Nephron progenitor cell (in vitro differentiated cells): Measurements from ENCODE around the gene SELENON.

Experiments used
- DNase-seq: peaks from one replicate; pipeline ENCODE4 v3.0.0; 2021
- H3K27ac Mint-ChIP-seq: 2 replicates; pipeline ENCODE4 v1.8.0; 2021; ENCODE audit warnings: mild to moderate bottlenecking, moderate library complexity, mixed read lengths
- H3K27me3 Mint-ChIP-seq: 2 replicates; pipeline ENCODE4 v1.8.0; 2021; ENCODE audit warnings: mild to moderate bottlenecking, low read depth, mixed read lengths; ENCODE audit not compliant: poor library complexity
- H3K36me3 Mint-ChIP-seq: 2 replicates; pipeline ENCODE4 v1.8.0; 2021; ENCODE audit warnings: low read depth, mixed read lengths
- H3K4me1 Mint-ChIP-seq: 2 replicates; pipeline ENCODE4 v1.8.0; 2021; ENCODE audit warnings: mixed read lengths
- H3K4me3 Mint-ChIP-seq: 2 replicates; pipeline ENCODE4 v1.8.0; 2021; ENCODE audit warnings: mild to moderate bottlenecking, moderate library complexity, mixed read lengths
- H3K9me3 Mint-ChIP-seq: 2 replicates; pipeline ENCODE4 v1.8.0; 2021; ENCODE audit warnings: mild to moderate bottlenecking, moderate library complexity, mixed read lengths
- TF ChIP-seq, protein P1 (sequence below): fragments of 200-600 bp; sonication (generic); IDR thresholded peaks from 2 replicates; pipeline ENCODE4 v1.5.0; 2021; ENCODE audit warnings: antibody characterized with exemption

SELENON gene

GRCh38 chr1:25816112-25816718 lies 16.2 kb downstream of the SELENON start:
- no peak overlapping the region for H3K27ac Mint-ChIP-seq
- H3K36me3 Mint-ChIP-seq: no peaks in the 10 kb centered on the region
- no peaks in the 10 kb centered on the region for H3K27me3 Mint-ChIP-seq
- DNase-seq: no peak
- TF ChIP-seq, protein P1, sequence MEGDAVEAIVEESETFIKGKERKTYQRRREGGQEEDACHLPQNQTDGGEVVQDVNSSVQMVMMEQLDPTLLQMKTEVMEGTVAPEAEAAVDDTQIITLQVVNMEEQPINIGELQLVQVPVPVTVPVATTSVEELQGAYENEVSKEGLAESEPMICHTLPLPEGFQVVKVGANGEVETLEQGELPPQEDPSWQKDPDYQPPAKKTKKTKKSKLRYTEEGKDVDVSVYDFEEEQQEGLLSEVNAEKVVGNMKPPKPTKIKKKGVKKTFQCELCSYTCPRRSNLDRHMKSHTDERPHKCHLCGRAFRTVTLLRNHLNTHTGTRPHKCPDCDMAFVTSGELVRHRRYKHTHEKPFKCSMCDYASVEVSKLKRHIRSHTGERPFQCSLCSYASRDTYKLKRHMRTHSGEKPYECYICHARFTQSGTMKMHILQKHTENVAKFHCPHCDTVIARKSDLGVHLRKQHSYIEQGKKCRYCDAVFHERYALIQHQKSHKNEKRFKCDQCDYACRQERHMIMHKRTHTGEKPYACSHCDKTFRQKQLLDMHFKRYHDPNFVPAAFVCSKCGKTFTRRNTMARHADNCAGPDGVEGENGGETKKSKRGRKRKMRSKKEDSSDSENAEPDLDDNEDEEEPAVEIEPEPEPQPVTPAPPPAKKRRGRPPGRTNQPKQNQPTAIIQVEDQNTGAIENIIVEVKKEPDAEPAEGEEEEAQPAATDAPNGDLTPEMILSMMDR: no peak
- H3K4me1 Mint-ChIP-seq: peaks cover 30% of the 10 kb centered on the region
- H3K9me3 Mint-ChIP-seq: no peaks in the 10 kb centered on the region
- no peak overlapping the region for H3K4me3 Mint-ChIP-seq

- Mint-ChIP-seq H3K4me1 (peaks cover 42% of the 10 kb centered on the region), H3K9me3 (no peaks in the 10 kb centered on the region), H3K27me3 (peaks cover under 1% of the 10 kb centered on the region), H3K36me3 (no peaks in the 10 kb centered on the region), H3K4me3 (peak overlapping the region; percentile 99), H3K27ac (peak overlapping the region; percentile 60)
- TF ChIP-seq, protein P1: no peak
- no peak for DNase-seq
Measured at GRCh38 chr1:25817840-25818501, 18.0 kb downstream of the SELENON start.

DNA sequence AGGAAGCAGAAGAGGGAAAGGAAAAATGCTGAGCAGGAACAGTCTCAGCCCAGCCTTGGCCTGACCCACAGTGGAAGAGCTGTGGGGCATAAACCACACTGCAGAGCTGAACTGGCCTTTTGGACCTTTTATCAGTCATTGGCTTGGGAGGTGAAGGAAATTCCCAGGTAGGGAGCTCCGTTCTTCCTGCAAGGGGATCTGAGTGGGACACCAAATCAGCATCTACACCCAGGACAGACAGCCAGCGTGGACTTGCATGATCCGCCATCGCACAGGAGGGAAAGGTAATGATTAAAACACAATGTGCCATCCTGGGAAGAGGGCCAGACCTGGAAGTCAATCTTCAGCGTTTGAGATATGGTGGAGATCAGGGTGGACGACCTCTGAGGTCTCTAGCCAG lies 18.6 kb downstream of the SELENON start:
- DNase-seq: no peak
- Mint-ChIP-seq H3K36me3 (no peaks in the 10 kb centered on the region), H3K4me1 (peaks cover 42% of the 10 kb centered on the region), H3K9me3 (no peaks in the 10 kb centered on the region), H3K27me3 (peaks cover 3% of the 10 kb centered on the region), H3K27ac (peak overlapping the region; percentile 99), H3K4me3 (peak overlapping the region; percentile 99)
- TF ChIP-seq, protein P1: no peak

- Mint-ChIP-seq H3K36me3 (no peaks in the 10 kb centered on the region), H3K27ac (peak within 1 kb of the TSS; percentile 99), H3K4me1 (peaks cover 42% of the 10 kb centered on the region), H3K4me3 (peak within 1 kb of the TSS; percentile 99), H3K9me3 (no peaks in the 10 kb centered on the region), H3K27me3 (peaks cover 3% of the 10 kb centered on the region)
- DNase-seq: peak; percentile 88
- TF ChIP-seq, protein P1: no peak
Measured at GRCh38 chr1:25819491-25820246, 19.7 kb downstream of the SELENON start, which contains the start of gene MTFR1L. Gene MTFR1L (plus strand): TSS chr1:25819954. CDS start chr1:25823105, 3,151 bp downstream.

GRCh38 chr1:25820247-25821111 lies 20.5 kb downstream of the SELENON start:
- Mint-ChIP-seq H3K27ac (peak overlapping the region; percentile 75), H3K9me3 (no peaks in the 10 kb centered on the region), H3K4me3 (peak overlapping the region; percentile 99), H3K36me3 (no peaks in the 10 kb centered on the region), H3K27me3 (peaks cover 3% of the 10 kb centered on the region), H3K4me1 (peaks cover 42% of the 10 kb centered on the region)
- peak; percentile 56 for DNase-seq
- TF ChIP-seq, protein P1: no peak
